Measurements from ENCODE around the gene SPAG7. TPM values are rescaled to one million over a fixed set of nuclear protein-coding genes. Genes with fewer than 3 reads are reported as not detected.

Gene SPAG7
- total RNA-seq, 4 donors from 2014 or later: 37.5 to 67.6 (median 54.1) TPM

GRCh38 chr17:4939796-4940554 lies 27.6 kb downstream of the SPAG7 start, which contains the start of the genes RNF167 and SLC25A11:
TSS of gene RNF167 (plus strand) at chr17:4940268. CDS start at chr17:4940910, 642 bp downstream.
TSS of gene SLC25A11 (minus strand) at chr17:4940046. CDS start at chr17:4939910, 136 bp downstream.
- TF ChIP-seq CTCF (IDR thresholded peaks at IDR 0.05; ENCODE audit: low read depth): no peak

- no peak for TF ChIP-seq CTCF (IDR thresholded peaks at IDR 0.05; ENCODE audit: low read depth)
Measured at GRCh38 chr17:4939546-4939795, 28.1 kb downstream of the SPAG7 start.

DNA sequence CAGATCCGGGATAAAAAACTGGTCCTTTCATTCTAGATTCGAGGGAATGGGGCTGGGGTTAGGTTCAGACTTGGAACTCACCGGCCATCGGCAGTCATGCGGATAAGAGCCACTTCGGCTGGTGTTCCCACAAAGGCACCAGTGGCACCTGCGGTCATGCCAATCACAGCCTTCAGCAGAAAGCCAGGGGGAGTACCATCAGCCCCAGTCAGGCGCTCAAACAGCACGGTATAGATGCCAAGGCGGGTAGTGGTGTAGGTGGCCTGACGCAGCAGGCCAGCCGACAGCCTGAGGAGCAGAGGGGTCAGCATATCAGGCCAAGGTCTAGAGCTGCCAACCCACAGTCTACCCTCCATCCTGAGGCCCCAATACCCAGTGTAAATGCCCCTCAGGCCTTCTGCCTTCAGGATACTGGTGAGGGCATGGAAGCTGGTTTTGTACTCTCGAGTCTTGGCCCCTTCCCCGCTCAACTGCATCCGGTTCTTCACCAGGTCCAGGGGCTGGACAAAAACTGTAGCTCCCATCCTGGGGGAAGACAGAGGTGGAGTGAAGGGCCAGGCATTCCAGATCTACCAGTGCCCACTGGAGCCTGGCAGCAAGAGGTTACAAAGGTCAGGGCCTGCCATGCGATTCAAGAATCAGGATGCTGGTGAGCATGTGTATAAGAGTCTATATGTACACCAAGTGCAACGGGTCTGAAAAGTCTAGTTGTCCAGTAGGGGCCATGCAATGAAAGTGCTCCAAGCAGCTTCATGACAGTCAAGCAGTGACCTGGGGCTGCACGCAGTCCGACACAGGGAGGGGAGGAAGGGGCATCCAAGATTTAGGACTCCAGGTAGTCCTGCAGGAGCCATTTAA lies 28.7 kb downstream of the SPAG7 start:
- no peak for TF ChIP-seq CTCF (IDR thresholded peaks at IDR 0.05; ENCODE audit: low read depth)

DNA sequence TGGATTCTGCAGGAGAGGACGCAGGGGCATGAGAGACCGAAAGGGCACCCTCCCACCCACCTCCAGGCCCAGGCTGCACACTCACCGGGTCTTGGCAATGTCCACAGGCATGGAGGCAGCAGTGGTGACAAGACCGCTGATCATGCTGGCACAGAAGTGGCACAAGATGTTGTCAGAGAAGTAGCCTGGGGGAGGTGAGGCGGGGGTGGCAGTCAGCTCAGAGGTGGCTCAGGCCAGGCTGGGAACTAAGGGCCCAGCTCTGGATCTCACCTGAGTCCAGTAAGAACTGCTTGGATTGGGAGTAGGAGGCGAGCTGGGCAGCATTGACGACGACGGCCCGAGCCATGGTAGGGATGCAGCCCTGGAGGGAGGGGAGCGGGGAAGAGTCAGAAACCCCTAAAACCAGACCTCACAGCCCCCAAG lies 29.5 kb downstream of the SPAG7 start:
- TF ChIP-seq CTCF (IDR thresholded peaks at IDR 0.05; ENCODE audit: low read depth): no peak

DNA sequence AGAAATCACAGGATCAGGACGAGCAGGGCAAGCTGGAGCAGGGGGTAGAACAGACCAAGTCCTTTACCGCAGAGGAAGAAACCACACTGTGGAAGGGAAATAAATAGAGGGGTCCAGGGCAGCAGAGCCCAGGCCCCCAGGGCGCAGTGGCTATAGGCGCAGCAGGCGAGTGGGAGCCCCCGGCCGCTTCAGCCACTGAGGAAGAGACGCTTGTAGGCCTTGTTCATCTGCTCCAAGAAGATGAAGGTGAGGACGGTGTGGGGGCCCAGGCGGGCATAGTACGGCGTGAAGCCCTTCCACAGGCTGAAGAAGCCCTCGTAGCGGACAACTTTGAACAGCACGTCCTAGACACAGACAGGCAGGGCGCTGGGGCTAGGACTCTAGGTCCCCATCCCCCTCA lies 30.1 kb downstream of the SPAG7 start:
- no peak for TF ChIP-seq CTCF (IDR thresholded peaks at IDR 0.05; ENCODE audit: low read depth)

- no peak for TF ChIP-seq CTCF (IDR thresholded peaks at IDR 0.05; ENCODE audit: low read depth)
Measured at GRCh38 chr17:4936436-4936835, 31.2 kb downstream of the SPAG7 start.

GRCh38 chr17:4935650-4936049 lies 32.0 kb downstream of the SPAG7 start:
- TF ChIP-seq CTCF (IDR thresholded peaks at IDR 0.05; ENCODE audit: low read depth): no peak
